Measurements from ENCODE around the gene KRTAP10-1. TPM values are rescaled to one million over a fixed set of nuclear protein-coding genes. Genes with fewer than 3 reads are reported as not detected.
A peak's percentile ranks its signal among the peaks of the same experiment; 100 is the strongest.

Gene KRTAP10-1
- total RNA-seq, 2 experiments from 2014 or later, result 0.13 TPM; not detected in 1

- Histone ChIP-seq H3K9me3 (ENCODE audit: low read length) (no peaks in the 10 kb centered on the region), H3K36me3 (ENCODE audit: insufficient read depth, low read length) (no peaks in the 10 kb centered on the region), H3K79me2 (ENCODE audit: insufficient read depth, low read depth, low read length) (no peaks in the 10 kb centered on the region), H3K4me2 (ENCODE audit: low read length) (no peak overlapping the region), H3K4me3 (ENCODE audit: low read depth, low read length, poor library complexity, severe bottlenecking) (no peak overlapping the region), H2AFZ (ENCODE audit: low read length) (no peak overlapping the region), H4K20me1 (ENCODE audit: insufficient read depth, low read length) (no peaks in the 10 kb centered on the region), H3K9me2 (ENCODE audit: insufficient read depth, low read length) (no peaks in the 10 kb centered on the region), H3K4me1 (ENCODE audit: insufficient read depth, low read length, poor library complexity, severe bottlenecking) (no peaks in the 10 kb centered on the region), H3K27ac (ENCODE audit: low read depth, low read length, poor library complexity, severe bottlenecking) (no peak overlapping the region)
- CTCF ChIA-PET (ENCODE audit: unreplicated experiment), result no interaction called here
- no TSS peak for BruUV-seq (replicated peaks)
- DNase-seq (ENCODE audit: low spot score), result peak; percentile 66
- intact Hi-C loops (cut with micrococcal nuclease; ENCODE audit: unreplicated experiment), result loop anchor here (1.0 kb wide), 1 partner anchor 283 kb away; no protein-coding TSS in a partner anchor
- POLR2A ChIA-PET, result no interaction called here
- no peak for TF ChIP-seq EZH2phosphoT487 (IDR thresholded peaks at IDR 0.05; ENCODE audit: borderline replicate concordance, low read depth, low read length)
- TF ChIP-seq CTCF (conservative IDR thresholded peaks at IDR 0.05; ENCODE audit: low read length), result peak; percentile 87
Observed at GRCh38 chr21:44510508-44511218, 29.3 kb downstream of the KRTAP10-1 start.

DNA sequence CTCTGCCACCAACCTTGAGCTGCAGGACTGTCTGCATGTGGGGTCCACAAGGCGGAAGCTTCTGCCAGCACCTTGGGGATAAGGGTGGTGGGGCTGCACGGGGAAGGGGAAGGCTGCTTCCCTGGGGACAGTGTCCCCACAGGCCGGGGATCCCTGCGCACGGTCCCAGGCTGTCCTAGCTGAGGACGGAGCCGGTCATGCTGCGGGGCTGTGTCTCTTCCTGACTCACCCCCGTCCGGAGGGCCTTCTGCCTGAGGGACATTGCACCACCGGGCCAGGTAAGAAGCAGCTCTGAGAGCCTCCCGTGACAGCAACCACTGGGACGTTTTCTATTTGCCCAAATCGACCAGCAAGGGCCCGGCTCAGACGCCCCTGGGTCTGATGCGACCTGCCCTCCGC, 29.9 kb downstream of the KRTAP10-1 start:
- H4K20me1 ChIP-seq (ENCODE audit: insufficient read depth, low read length), result no peaks in the 10 kb centered on the region
- POLR2A ChIA-PET, result no interaction called here
- TF ChIP-seq EZH2phosphoT487 (IDR thresholded peaks at IDR 0.05; ENCODE audit: borderline replicate concordance, low read depth, low read length) (no peak), CTCF (conservative IDR thresholded peaks at IDR 0.05; ENCODE audit: low read length) (no peak)
- no peaks in the 10 kb centered on the region for H3K9me3 ChIP-seq (ENCODE audit: low read length)
- BruUV-seq (replicated peaks), result no TSS peak
- no peak overlapping the region for H3K4me2 ChIP-seq (ENCODE audit: low read length)
- H2AFZ ChIP-seq (ENCODE audit: low read length), result no peak overlapping the region
- CTCF ChIA-PET (ENCODE audit: unreplicated experiment), result interaction anchor here (0.6 kb wide), 1 partner anchor 22 kb away, joined by 3 read pairs; no protein-coding TSS in a partner anchor
- no peak for DNase-seq (ENCODE audit: low spot score)
- no peak overlapping the region for H3K4me3 ChIP-seq (ENCODE audit: low read depth, low read length, poor library complexity, severe bottlenecking)
- intact Hi-C loops (cut with micrococcal nuclease; ENCODE audit: unreplicated experiment), result loop anchor here (1.0 kb wide), 1 partner anchor 283 kb away; no protein-coding TSS in a partner anchor
- no peaks in the 10 kb centered on the region for H3K9me2 ChIP-seq (ENCODE audit: insufficient read depth, low read length)
- H3K79me2 ChIP-seq (ENCODE audit: insufficient read depth, low read depth, low read length), result no peaks in the 10 kb centered on the region
- H3K36me3 ChIP-seq (ENCODE audit: insufficient read depth, low read length), result no peaks in the 10 kb centered on the region
- H3K27ac ChIP-seq (ENCODE audit: low read depth, low read length, poor library complexity, severe bottlenecking), result no peak overlapping the region
- no peaks in the 10 kb centered on the region for H3K4me1 ChIP-seq (ENCODE audit: insufficient read depth, low read length, poor library complexity, severe bottlenecking)

DNA sequence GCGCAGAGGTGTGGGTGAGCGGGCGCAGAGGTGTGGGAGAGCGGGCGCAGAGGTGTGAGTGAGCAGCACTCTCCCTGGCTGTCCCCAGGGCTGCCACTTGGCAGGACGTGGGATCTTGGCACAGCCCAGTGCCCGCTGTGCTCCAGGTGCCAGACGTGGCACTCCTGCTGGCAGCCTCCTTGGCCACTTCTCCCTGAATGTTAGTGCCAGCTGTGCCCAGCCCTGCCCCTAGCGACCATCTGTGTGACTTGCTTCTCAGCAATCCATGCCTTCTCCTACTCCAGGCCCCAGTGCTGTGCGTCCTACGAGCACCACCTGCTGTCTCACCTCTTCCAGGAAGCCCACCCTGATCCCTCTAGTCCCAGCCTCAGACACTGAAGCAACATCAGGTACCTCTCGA, 30.5 kb downstream of the KRTAP10-1 start:
- BruUV-seq (replicated peaks), result no TSS peak
- Histone ChIP-seq H3K9me3 (ENCODE audit: low read length) (no peaks in the 10 kb centered on the region), H2AFZ (ENCODE audit: low read length) (no peak overlapping the region), H3K4me2 (ENCODE audit: low read length) (no peak overlapping the region), H3K79me2 (ENCODE audit: insufficient read depth, low read depth, low read length) (no peaks in the 10 kb centered on the region), H3K9me2 (ENCODE audit: insufficient read depth, low read length) (no peaks in the 10 kb centered on the region), H4K20me1 (ENCODE audit: insufficient read depth, low read length) (no peaks in the 10 kb centered on the region), H3K27ac (ENCODE audit: low read depth, low read length, poor library complexity, severe bottlenecking) (no peak overlapping the region), H3K36me3 (ENCODE audit: insufficient read depth, low read length) (no peaks in the 10 kb centered on the region), H3K4me3 (ENCODE audit: low read depth, low read length, poor library complexity, severe bottlenecking) (no peak overlapping the region), H3K4me1 (ENCODE audit: insufficient read depth, low read length, poor library complexity, severe bottlenecking) (no peaks in the 10 kb centered on the region)
- ChIA-PET CTCF (ENCODE audit: unreplicated experiment) (interaction anchor here (0.6 kb wide), 1 partner anchor 22 kb away, joined by 3 read pairs; no protein-coding TSS in a partner anchor), POLR2A (no interaction called here)
- peak; percentile 11 for DNase-seq (ENCODE audit: low spot score)
- intact Hi-C loops (cut with micrococcal nuclease; ENCODE audit: unreplicated experiment), result no loop called here
- TF ChIP-seq CTCF (conservative IDR thresholded peaks at IDR 0.05; ENCODE audit: low read length), result peak; percentile 42; the same call in 1 of the 2 replicates
- no peak for TF ChIP-seq EZH2phosphoT487 (IDR thresholded peaks at IDR 0.05; ENCODE audit: borderline replicate concordance, low read depth, low read length)

Data from OCI-LY7 (cell line).